GM12878 (cell line): ENCODE measurements around the gene SMAD9. TPM values are rescaled to one million over a fixed set of nuclear protein-coding genes. Genes with fewer than 3 reads are reported as not detected.

Experiments
- ATF7 ChIP-seq: fragments of 450-650 bp; IDR thresholded peaks from 2 replicates; pipeline ENCODE4 v1.6.1; 2016; ENCODE audit warnings: low read depth, mild to moderate bottlenecking
- BACH1 ChIP-seq: fragments of 450-650 bp; IDR thresholded peaks from 2 replicates; pipeline ENCODE4 v1.6.1; 2017; ENCODE audit warnings: mild to moderate bottlenecking, borderline replicate concordance
- E4F1 ChIP-seq: fragments of 450-650 bp; IDR thresholded peaks from 2 replicates; pipeline ENCODE4 v1.6.1; 2018; ENCODE audit warnings: borderline replicate concordance, mild to moderate bottlenecking; ENCODE audit not compliant: partially characterized antibody
- EED ChIP-seq: sonication (generic); IDR thresholded peaks from 2 replicates; pipeline ENCODE4 v1.6.1; 2016; ENCODE audit warnings: antibody characterized with exemption, low read depth
- EZH2 ChIP-seq: IDR thresholded peaks from 2 replicates; pipeline ENCODE4 v1.6.1; 2012; ENCODE audit warnings: low read depth, mild to moderate bottlenecking, control low read depth, inconsistent platforms, low read length, borderline replicate concordance; ENCODE audit not compliant: control insufficient read depth
- FOXK2 ChIP-seq: fragments of 450-650 bp; IDR thresholded peaks from 2 replicates; pipeline ENCODE4 v1.6.1; 2017; ENCODE audit warnings: mild to moderate bottlenecking, moderate library complexity
- MTA3 ChIP-seq: IDR thresholded peaks from 2 replicates; pipeline ENCODE4 v1.6.1; 2012; ENCODE audit warnings: low read length, inconsistent platforms, borderline replicate concordance
- MYB ChIP-seq: fragments of 150-350 bp; IDR thresholded peaks from 2 replicates; pipeline ENCODE4 v1.6.1; 2014; ENCODE audit warnings: mild to moderate bottlenecking, low read depth, low read length, borderline replicate concordance
- POLR2AphosphoS2 ChIP-seq: IDR thresholded peaks from 2 replicates; pipeline ENCODE4 v1.6.1; 2011; ENCODE audit warnings: low read depth, mild to moderate bottlenecking, low read length, improper control_type of control experiment, moderate library complexity
- POLR2AphosphoS5 ChIP-seq: IDR thresholded peaks from 2 replicates; pipeline ENCODE4 v1.6.1; 2011; ENCODE audit warnings: mild to moderate bottlenecking, low read length, inconsistent platforms
- POU2F2 ChIP-seq: IDR thresholded peaks from 3 replicates; pipeline ENCODE4 v1.6.1; 2011; ENCODE audit warnings: low read depth, mild to moderate bottlenecking, low read length, borderline replicate concordance
- SMAD1 ChIP-seq: fragments of 450-650 bp; IDR thresholded peaks from 2 replicates; pipeline ENCODE4 v1.6.1; 2018; ENCODE audit warnings: mild to moderate bottlenecking, low read depth; ENCODE audit not compliant: partially characterized antibody
- SMAD5 ChIP-seq: IDR thresholded peaks from 2 replicates; pipeline ENCODE4 v1.6.1; 2016; ENCODE audit warnings: antibody characterized with exemption, low read depth
- STAT3 ChIP-seq: IDR thresholded peaks from 2 replicates; pipeline ENCODE4 v1.6.1; 2011; ENCODE audit warnings: low read depth, low read length, improper control_type of control experiment
- TCF3 ChIP-seq: IDR thresholded peaks from 2 replicates; pipeline ENCODE4 v1.6.1; 2012; ENCODE audit warnings: low read depth, mild to moderate bottlenecking, low read length, borderline replicate concordance; ENCODE audit not compliant: insufficient read depth
- WRNIP1 ChIP-seq: IDR thresholded peaks from 2 replicates; pipeline ENCODE4 v1.6.1; 2011; ENCODE audit warnings: low read depth, low read length, improper control_type of control experiment, borderline replicate concordance
- YY1 ChIP-seq: IDR thresholded peaks from 2 replicates; pipeline ENCODE4 v1.6.1; 2011; ENCODE audit warnings: low read depth, mild to moderate bottlenecking, low read length
- ZBTB4 ChIP-seq: fragments of 450-650 bp; formaldehyde crosslinking; IDR thresholded peaks from 2 replicates; pipeline ENCODE4 v1.4.0; 2022; ENCODE audit warnings: mild to moderate bottlenecking, moderate library complexity
- ZNF217 ChIP-seq: fragments of 450-650 bp; IDR thresholded peaks from 2 replicates; pipeline ENCODE4 v1.6.1; 2017; ENCODE audit warnings: antibody characterized with exemption, mild to moderate bottlenecking
- polyA plus RNA-seq, 11 experiments: library from polyadenylated mRNA; depleted of rRNA in 4 of 11; unstranded in 6 of 11; stranded (reverse) in 5 of 11; fragments of >200 nt; fragmentation: Nextera tagmentation in 4 of 11; fragmentation: Illumina TruSeq in 1 of 11; extraction: Ambion mirVana in 4 of 11; extraction: Trizol in 1 of 11; gene quantifications; 1 replicate in 1 of 11; 2 replicates in 10 of 11; pipeline versions ENCODE4 v1.2.1 to v1.2.3, GENCODE V29; 2011 to 2016; ENCODE audit warnings: inconsistent platforms in 2 of 11, missing spikeins in 2 of 11, low read depth in 1 of 11
- total RNA-seq, 4 experiments: library from RNA; depleted of rRNA in 3 of 4; stranded (reverse); fragments of >200 nt in 3 of 4; fragmentation: Illumina TruSeq in 1 of 4; extraction: Trizol in 1 of 4; gene quantifications; 2 replicates each; pipeline versions ENCODE4 v1.2.1 to v1.2.3, GENCODE V29; 2013 to 2021
- TF ChIP-seq, protein P1 (sequence below): fragments of 450-650 bp; IDR thresholded peaks from 2 replicates; pipeline ENCODE4 v1.6.1; 2017; ENCODE audit warnings: low read depth, mild to moderate bottlenecking, moderate library complexity
- TF ChIP-seq, protein P2 (sequence below): fragments of 450-650 bp; IDR thresholded peaks from 2 replicates; pipeline ENCODE4 v1.6.1; 2017; ENCODE audit warnings: borderline replicate concordance

Gene SMAD9
- total and polyA plus RNA-seq, 10 of the 15 experiments (the other 5 are each of a cell fraction or from before 2014, with no cell fraction given) = 0.22 to 0.69 (median 0.42) TPM; not detected in 6

GRCh38 chr13:36818804-36819738 lies 101.0 kb downstream of the SMAD9 start, which contains the start of gene RFXAP (continued):
- no peak for TF ChIP-seq ZBTB4
- peak; percentile 69; the same call in 2 of the 3 replicates for TF ChIP-seq POU2F2
- TF ChIP-seq WRNIP1 = no peak
- TF ChIP-seq ZNF217 = 0 out of 2 replicates have a peak, but pooled peaks have one; percentile 40
- TF ChIP-seq STAT3 = no peak
- no peak for TF ChIP-seq SMAD1
- no peak for TF ChIP-seq YY1
- TF ChIP-seq BACH1 = 0 out of 2 replicates have a peak, but pooled peaks have one; percentile 35
- TF ChIP-seq, protein P1, sequence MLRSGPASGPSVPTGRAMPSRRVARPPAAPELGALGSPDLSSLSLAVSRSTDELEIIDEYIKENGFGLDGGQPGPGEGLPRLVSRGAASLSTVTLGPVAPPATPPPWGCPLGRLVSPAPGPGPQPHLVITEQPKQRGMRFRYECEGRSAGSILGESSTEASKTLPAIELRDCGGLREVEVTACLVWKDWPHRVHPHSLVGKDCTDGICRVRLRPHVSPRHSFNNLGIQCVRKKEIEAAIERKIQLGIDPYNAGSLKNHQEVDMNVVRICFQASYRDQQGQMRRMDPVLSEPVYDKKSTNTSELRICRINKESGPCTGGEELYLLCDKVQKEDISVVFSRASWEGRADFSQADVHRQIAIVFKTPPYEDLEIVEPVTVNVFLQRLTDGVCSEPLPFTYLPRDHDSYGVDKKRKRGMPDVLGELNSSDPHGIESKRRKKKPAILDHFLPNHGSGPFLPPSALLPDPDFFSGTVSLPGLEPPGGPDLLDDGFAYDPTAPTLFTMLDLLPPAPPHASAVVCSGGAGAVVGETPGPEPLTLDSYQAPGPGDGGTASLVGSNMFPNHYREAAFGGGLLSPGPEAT = no peak
- TF ChIP-seq ATF7 = no peak
- TF ChIP-seq EZH2 = no peak
- TF ChIP-seq TCF3 = no peak
- TF ChIP-seq, protein P2, sequence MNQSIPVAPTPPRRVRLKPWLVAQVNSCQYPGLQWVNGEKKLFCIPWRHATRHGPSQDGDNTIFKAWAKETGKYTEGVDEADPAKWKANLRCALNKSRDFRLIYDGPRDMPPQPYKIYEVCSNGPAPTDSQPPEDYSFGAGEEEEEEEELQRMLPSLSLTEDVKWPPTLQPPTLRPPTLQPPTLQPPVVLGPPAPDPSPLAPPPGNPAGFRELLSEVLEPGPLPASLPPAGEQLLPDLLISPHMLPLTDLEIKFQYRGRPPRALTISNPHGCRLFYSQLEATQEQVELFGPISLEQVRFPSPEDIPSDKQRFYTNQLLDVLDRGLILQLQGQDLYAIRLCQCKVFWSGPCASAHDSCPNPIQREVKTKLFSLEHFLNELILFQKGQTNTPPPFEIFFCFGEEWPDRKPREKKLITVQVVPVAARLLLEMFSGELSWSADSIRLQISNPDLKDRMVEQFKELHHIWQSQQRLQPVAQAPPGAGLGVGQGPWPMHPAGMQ = no peak
- TF ChIP-seq EED = no peak
- 0 out of 2 replicates have a peak, but pooled peaks have one; percentile 19 for TF ChIP-seq POLR2AphosphoS2
- TF ChIP-seq FOXK2 = no peak
- TF ChIP-seq SMAD5 = no peak
- TF ChIP-seq E4F1 = no peak
- TF ChIP-seq POLR2AphosphoS5 = peak; percentile 55; the same call in 1 of the 2 replicates
- TF ChIP-seq MTA3 = no peak
- no peak for TF ChIP-seq MYB
